BLaER1 (cell line): Measurements from ENCODE around the gene MINDY4.
"Not testable (repeated sequence)": the region's sequence is repeated elsewhere in the genome, so short reads cannot be mapped to it uniquely, and the experiment has no call there.

ENCODE experiments used
- H3K27ac ChIP-seq: shearing (Covaris generic); formaldehyde crosslinking; 2 replicates; pipeline ENCODE4 v1.8.1; 2022
- H3K27me3 ChIP-seq: shearing (Covaris generic); formaldehyde crosslinking; 2 replicates; pipeline ENCODE4 v1.8.1; 2022
- H3K36me3 ChIP-seq: shearing (Covaris generic); formaldehyde crosslinking; 2 replicates; pipeline ENCODE4 v1.8.1; 2022
- H3K4me1 ChIP-seq: shearing (Covaris generic); formaldehyde crosslinking; 2 replicates; pipeline ENCODE4 v1.8.1; 2022
- H3K4me2 ChIP-seq: shearing (Covaris generic); formaldehyde crosslinking; 2 replicates; pipeline ENCODE4 v1.8.1; 2022
- H3K4me3 ChIP-seq: shearing (Covaris generic); formaldehyde crosslinking; 2 replicates; pipeline ENCODE4 v1.8.1; 2022
- H3K9ac ChIP-seq: shearing (Covaris generic); formaldehyde crosslinking; 2 replicates; pipeline ENCODE4 v1.8.1; 2022
- H3K9me3 ChIP-seq: shearing (Covaris generic); formaldehyde crosslinking; 2 replicates; pipeline ENCODE4 v1.8.1; 2022
- H4K20me1 ChIP-seq: shearing (Covaris generic); formaldehyde crosslinking; 2 replicates; pipeline ENCODE4 v1.8.1; 2022
- Cebpa-rat ChIP-seq: shearing (Covaris generic); IDR thresholded peaks from 2 replicates; pipeline ENCODE4 v1.8.1; 2022

MINDY4 gene

DNA sequence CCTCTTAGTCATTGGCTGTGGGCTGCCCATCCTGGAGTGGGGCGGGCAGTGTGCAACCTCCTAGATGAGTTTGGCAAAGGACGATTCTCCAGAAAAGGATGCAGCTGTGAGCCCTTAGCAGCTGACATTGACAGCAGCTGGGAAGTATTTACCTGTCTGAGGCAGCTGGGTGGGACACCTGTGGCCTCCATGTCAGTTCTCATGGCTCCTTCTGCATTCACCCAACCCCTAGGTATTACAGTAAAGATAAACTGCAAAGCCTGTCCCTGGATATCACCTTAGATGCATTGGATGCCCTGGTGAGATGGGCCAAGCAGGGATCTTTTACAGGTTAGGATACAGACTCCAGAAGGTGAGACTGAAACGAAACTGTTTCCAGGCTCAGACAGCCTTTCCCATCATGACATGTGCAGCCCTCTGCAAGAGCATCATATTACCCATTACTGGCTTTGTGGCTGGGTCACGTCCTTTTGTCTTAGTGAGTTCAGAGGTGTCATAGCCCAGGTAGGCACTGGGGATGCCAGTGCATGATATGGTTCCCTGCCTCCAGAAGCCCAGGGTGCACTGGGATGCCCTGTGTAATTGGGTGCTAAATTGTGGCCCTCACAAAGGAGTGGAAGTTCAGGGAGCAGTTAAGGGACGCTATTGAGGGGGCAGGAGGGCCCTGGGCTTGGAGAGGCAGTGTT, 28.9 kb downstream of the MINDY4 start:
- Histone ChIP-seq H3K27ac (no peak overlapping the region; the same call in 1 of the 2 replicates), H3K36me3 (no peaks in the 10 kb centered on the region), H3K4me3 (no peak overlapping the region), H3K4me2 (peak overlapping the region; percentile 65), H4K20me1 (peaks cover 14% of the 10 kb centered on the region), H3K4me1 (peaks cover 64% of the 10 kb centered on the region), H3K9me3 (no peaks in the 10 kb centered on the region), H3K9ac (no peak overlapping the region), H3K27me3 (no peaks in the 10 kb centered on the region)
- TF ChIP-seq Cebpa-rat = no peak

- Histone ChIP-seq H3K4me3 (no peak overlapping the region), H3K9ac (no peak overlapping the region)
Measured at GRCh38 chr7:30800785-30801252, 29.6 kb downstream of the MINDY4 start.

GRCh38 chr7:30802812-30803211, 31.6 kb downstream of the MINDY4 start:
- Histone ChIP-seq H3K36me3 (no peaks in the 10 kb centered on the region), H4K20me1 (peaks cover 14% of the 10 kb centered on the region), H3K4me1 (peaks cover 37% of the 10 kb centered on the region), H3K27ac (no peak overlapping the region), H3K4me2 (no peak overlapping the region), H3K27me3 (no peaks in the 10 kb centered on the region), H3K4me3 (no peak overlapping the region), H3K9me3 (no peaks in the 10 kb centered on the region), H3K9ac (no peak overlapping the region)
- TF ChIP-seq Cebpa-rat = no peak

More at GRCh38 chr7:30800785-30801252, 29.6 kb downstream of the MINDY4 start:
- Histone ChIP-seq H4K20me1 (peaks cover 14% of the 10 kb centered on the region), H3K9me3 (no peaks in the 10 kb centered on the region), H3K4me1 (peaks cover 57% of the 10 kb centered on the region), H3K27me3 (no peaks in the 10 kb centered on the region), H3K27ac (no peak overlapping the region), H3K36me3 (no peaks in the 10 kb centered on the region), H3K4me2 (peak overlapping the region; percentile 65)
- TF ChIP-seq Cebpa-rat = no peak

- Histone ChIP-seq H3K9me3 (no peaks in the 10 kb centered on the region), H4K20me1 (peaks cover 11% of the 10 kb centered on the region), H3K36me3 (no peaks in the 10 kb centered on the region), H3K9ac (no peak overlapping the region), H3K4me1 (peaks cover 24% of the 10 kb centered on the region), H3K4me2 (no peak overlapping the region), H3K4me3 (no peak overlapping the region), H3K27ac (no peak overlapping the region), H3K27me3 (no peaks in the 10 kb centered on the region)
- no peak for TF ChIP-seq Cebpa-rat
Measured at GRCh38 chr7:30804078-30804661, 33.0 kb downstream of the MINDY4 start.

GRCh38 chr7:30805081-30805691, 34.0 kb downstream of the MINDY4 start:
- Histone ChIP-seq H3K9ac (no peak overlapping the region), H3K9me3 (no peaks in the 10 kb centered on the region), H3K27ac (no peak overlapping the region), H3K27me3 (no peaks in the 10 kb centered on the region), H3K4me1 (peaks cover 14% of the 10 kb centered on the region), H4K20me1 (peaks cover 3% of the 10 kb centered on the region; the same call in 1 of the 2 replicates), H3K36me3 (no peaks in the 10 kb centered on the region), H3K4me3 (no peak overlapping the region), H3K4me2 (no peak overlapping the region)
- TF ChIP-seq Cebpa-rat = no peak

DNA sequence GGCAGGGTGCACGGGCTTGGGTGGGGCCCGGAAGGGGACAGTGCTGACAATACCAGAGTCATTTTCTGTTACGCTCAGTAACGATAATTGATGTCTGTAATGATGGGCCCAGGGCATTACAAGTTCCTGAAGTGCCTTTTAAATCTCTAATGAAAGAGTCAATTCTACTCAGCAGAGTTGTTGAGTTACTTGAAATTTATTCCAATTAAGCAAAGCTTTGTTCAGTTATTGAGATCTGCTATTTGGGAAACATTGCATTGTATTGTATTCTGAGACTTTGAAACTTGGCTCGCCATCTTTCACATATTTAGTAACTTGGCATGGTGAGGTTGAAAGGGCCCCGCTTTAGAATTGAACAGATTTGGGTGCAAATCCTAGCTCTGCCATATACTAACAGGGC, 34.7 kb downstream of the MINDY4 start:
- Histone ChIP-seq H3K27me3 (no peaks in the 10 kb centered on the region), H3K9me3 (no peaks in the 10 kb centered on the region)

DNA sequence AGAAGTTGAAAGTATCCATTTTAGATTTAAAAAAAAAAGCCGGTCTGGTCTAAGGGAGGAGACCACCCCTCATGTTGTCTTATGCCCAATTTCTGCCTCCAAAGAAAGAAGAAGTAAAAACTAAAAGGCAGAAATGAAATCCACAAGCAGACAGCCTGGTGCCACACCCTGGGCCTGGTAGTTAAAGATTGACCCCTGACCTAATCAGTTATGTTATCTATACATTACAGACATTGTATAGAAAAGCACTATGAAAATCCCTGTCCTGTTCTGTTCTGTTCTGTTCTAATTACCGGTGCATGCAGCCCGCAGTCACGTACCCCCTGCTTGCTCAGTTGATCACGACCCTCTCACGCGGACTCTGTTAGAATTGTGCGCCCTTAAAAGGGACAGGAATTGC, 36.3 kb downstream of the MINDY4 start:
- not testable (repeated sequence) for H3K36me3 ChIP-seq, H3K4me1 ChIP-seq, H3K4me3 ChIP-seq, H3K27ac ChIP-seq, H3K9ac ChIP-seq, H4K20me1 ChIP-seq, H3K27me3 ChIP-seq, H3K4me2 ChIP-seq, H3K9me3 ChIP-seq

More for the DNA sequence above, 34.7 kb downstream of the MINDY4 start:
- no peak overlapping the region for H3K4me3 ChIP-seq
- no peaks in the 10 kb centered on the region for H4K20me1 ChIP-seq
- H3K4me1 ChIP-seq = peaks cover 6% of the 10 kb centered on the region
- TF ChIP-seq Cebpa-rat = no peak
- no peak overlapping the region for H3K9ac ChIP-seq
- no peaks in the 10 kb centered on the region for H3K36me3 ChIP-seq
- H3K4me2 ChIP-seq = no peak overlapping the region
- H3K27ac ChIP-seq = no peak overlapping the region

DNA sequence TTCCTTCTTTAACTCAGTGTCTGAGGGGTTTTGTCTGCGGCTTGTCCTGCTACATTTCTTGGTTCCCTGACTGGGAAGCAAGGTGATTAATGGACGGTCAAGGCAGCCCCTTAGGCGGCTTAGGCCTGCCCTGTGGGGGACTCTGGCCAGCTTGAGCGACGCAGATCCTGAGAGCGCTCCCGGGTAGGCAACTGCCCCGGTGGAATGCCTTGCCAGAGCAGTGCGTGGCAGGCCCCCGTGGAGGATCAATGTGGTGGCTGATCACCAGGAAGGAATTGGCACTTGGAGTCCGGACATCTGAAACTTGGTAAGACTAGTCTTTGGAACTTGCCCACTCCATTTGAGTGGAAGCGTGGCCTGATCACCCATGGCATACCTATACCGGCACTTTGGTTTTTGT, 36.7 kb downstream of the MINDY4 start:
- not testable (repeated sequence) for H3K9ac ChIP-seq, H3K4me1 ChIP-seq, H4K20me1 ChIP-seq, H3K36me3 ChIP-seq, H3K4me2 ChIP-seq, H3K27me3 ChIP-seq, H3K4me3 ChIP-seq, H3K27ac ChIP-seq, H3K9me3 ChIP-seq

DNA sequence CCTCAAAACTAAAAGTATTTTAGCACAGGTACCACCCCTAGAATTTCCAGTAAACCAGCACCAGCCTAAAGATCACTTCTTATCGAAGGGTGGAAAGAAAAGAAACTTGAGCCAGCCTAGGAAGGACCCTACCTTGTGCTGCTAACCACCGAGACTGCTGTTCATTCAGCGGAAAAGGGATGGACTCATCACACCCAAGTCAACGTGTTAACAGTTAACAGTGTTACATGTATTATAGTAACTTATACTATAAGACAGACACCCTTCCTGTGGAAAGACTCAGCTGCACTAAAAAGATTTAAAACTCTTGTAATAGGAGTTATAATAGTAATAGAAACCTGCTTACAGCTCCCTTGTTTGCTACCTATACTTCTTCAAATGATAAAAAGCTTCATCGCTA, 39.8 kb downstream of the MINDY4 start:
- no peaks in the 10 kb centered on the region for H3K27me3 ChIP-seq
- no peaks in the 10 kb centered on the region for H3K4me1 ChIP-seq
- H3K4me3 ChIP-seq = no peak overlapping the region
- H3K9me3 ChIP-seq = no peaks in the 10 kb centered on the region
- no peak overlapping the region for H3K4me2 ChIP-seq
- H3K36me3 ChIP-seq = no peaks in the 10 kb centered on the region
- H3K9ac ChIP-seq = no peak overlapping the region
- H4K20me1 ChIP-seq = no peaks in the 10 kb centered on the region
- no peak overlapping the region for H3K27ac ChIP-seq
- TF ChIP-seq Cebpa-rat = no peak

DNA sequence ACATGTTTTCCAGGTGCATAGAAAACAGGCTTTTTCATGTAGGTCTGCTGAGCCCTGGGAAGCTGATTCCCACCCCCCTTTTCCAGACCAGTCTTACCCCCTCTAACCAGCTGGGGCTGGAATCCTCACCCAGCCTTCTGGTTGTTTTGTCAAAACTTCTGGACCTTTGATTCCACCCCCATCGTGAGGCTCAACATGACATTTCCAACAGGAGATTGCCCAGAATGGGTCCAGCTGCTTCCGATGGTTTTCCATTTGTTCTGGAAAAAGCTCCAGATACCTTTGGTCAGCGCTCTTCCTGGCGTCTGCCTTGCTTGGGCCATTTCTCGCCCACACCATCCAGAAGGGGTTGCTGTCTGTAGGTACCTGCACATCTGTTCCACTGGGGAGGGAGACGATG, 41.5 kb downstream of the MINDY4 start:
- H3K9me3 ChIP-seq = no peaks in the 10 kb centered on the region
- H3K27me3 ChIP-seq = no peaks in the 10 kb centered on the region
- H3K4me1 ChIP-seq = 0 out of 2 replicates have a peak, but pooled peaks cover 5% of the 10 kb centered on the region
- H3K4me3 ChIP-seq = no peak overlapping the region
- no peaks in the 10 kb centered on the region for H4K20me1 ChIP-seq
- no peak overlapping the region for H3K27ac ChIP-seq
- no peak overlapping the region for H3K9ac ChIP-seq
- no peak for TF ChIP-seq Cebpa-rat
- no peaks in the 10 kb centered on the region for H3K36me3 ChIP-seq
- H3K4me2 ChIP-seq = no peak overlapping the region
